OCI-LY1 (cell line): Measurements from ENCODE around the gene C20orf96.

ENCODE experiments used
- H2AFZ ChIP-seq: fragments of 200-600 bp; sonication (generic), shearing (Covaris generic); 2 replicates; pipeline ENCODE4 v1.6.0; 2014; ENCODE audit warnings: antibody characterized with exemption, mild to moderate bottlenecking, low read length
- H3F3A ChIP-seq: fragments of 200-600 bp; sonication (generic), shearing (Covaris generic); 2 replicates; pipeline ENCODE4 v1.6.0; 2014; ENCODE audit warnings: mild to moderate bottlenecking, antibody characterized with exemption, low read length, moderate library complexity; ENCODE audit not compliant: insufficient read depth
- H3K27ac ChIP-seq: fragments of 200-600 bp; sonication (generic); 2 replicates; pipeline ENCODE4 v1.5.1; 2014; ENCODE audit warnings: low read length, mixed run types, mild to moderate bottlenecking, low read depth; ENCODE audit not compliant: poor library complexity, severe bottlenecking
- H3K27me3 ChIP-seq: fragments of 200-600 bp; sonication (generic); 2 replicates; pipeline ENCODE4 v1.6.0; 2014; ENCODE audit warnings: antibody characterized with exemption, mild to moderate bottlenecking, low read length, moderate library complexity; ENCODE audit not compliant: insufficient read depth
- H3K36me3 ChIP-seq: fragments of 200-600 bp; sonication (generic); 2 replicates; pipeline ENCODE4 v1.6.1; 2014; ENCODE audit warnings: mild to moderate bottlenecking, antibody characterized with exemption, low read length, moderate library complexity, mixed read lengths; ENCODE audit not compliant: insufficient read depth
- H3K4me1 ChIP-seq: fragments of 200-600 bp; sonication (generic); 2 replicates; pipeline ENCODE4 v1.5.1; 2014; ENCODE audit warnings: mild to moderate bottlenecking, low read length, moderate library complexity; ENCODE audit not compliant: insufficient read depth, severe bottlenecking
- H3K4me2 ChIP-seq: fragments of 200-600 bp; sonication (generic), shearing (Covaris generic); 2 replicates; pipeline ENCODE4 v1.6.1; 2014; ENCODE audit warnings: low read length
- H3K4me3 ChIP-seq: fragments of 200-600 bp; sonication (generic); 2 replicates; pipeline ENCODE4 v1.5.1; 2014; ENCODE audit warnings: low read length, low read depth, mild to moderate bottlenecking, mixed read lengths; ENCODE audit not compliant: poor library complexity, severe bottlenecking
- H3K79me2 ChIP-seq: fragments of 200-600 bp; shearing (Covaris generic); 2 replicates; pipeline ENCODE4 v1.6.1; 2016; ENCODE audit warnings: mixed run types, low read length, mixed read lengths; ENCODE audit not compliant: insufficient read depth
- H3K9ac ChIP-seq: fragments of 200-600 bp; sonication (generic), shearing (Covaris generic); 2 replicates; pipeline ENCODE4 v1.6.1; 2014; ENCODE audit warnings: mild to moderate bottlenecking, low read length, mixed read lengths
- H3K9me2 ChIP-seq: fragments of 200-600 bp; sonication (generic), shearing (Covaris generic); 2 replicates; pipeline ENCODE4 v1.6.1; 2014; ENCODE audit warnings: low read depth, mild to moderate bottlenecking, low read length, mixed read lengths
- H3K9me3 ChIP-seq: fragments of 200-600 bp; shearing (Covaris generic); 2 replicates; pipeline ENCODE4 v1.6.1; 2014; ENCODE audit warnings: low read length, mixed read lengths
- H4K20me1 ChIP-seq: fragments of 200-600 bp; sonication (generic), shearing (Covaris generic); 2 replicates; pipeline ENCODE4 v1.6.0; 2016; ENCODE audit warnings: mild to moderate bottlenecking, low read length; ENCODE audit not compliant: insufficient read depth
- CTCF ChIP-seq: fragments of 200-600 bp; sonication (generic), shearing (Covaris generic); IDR thresholded peaks from 2 replicates; pipeline ENCODE4 v1.5.1; 2017; ENCODE audit warnings: mild to moderate bottlenecking, antibody characterized with exemption, low read length, moderate library complexity, mixed read lengths
- EZH2 ChIP-seq: fragments of 200-600 bp; sonication (generic), shearing (Covaris generic); IDR thresholded peaks from 2 replicates; pipeline ENCODE4 v1.8.0; 2017; ENCODE audit warnings: borderline replicate concordance, mixed run types, mild to moderate bottlenecking, antibody characterized with exemption, low read length, moderate library complexity, mixed read lengths

Gene C20orf96

GRCh38 chr20:312866-313265 lies 22.3 kb upstream of the C20orf96 start:
- Histone ChIP-seq H3K27me3 (no peaks in the 10 kb centered on the region), H3K9me2 (no peaks in the 10 kb centered on the region), H3K4me1 (peaks cover 16% of the 10 kb centered on the region), H3F3A (no peaks in the 10 kb centered on the region), H4K20me1 (no peaks in the 10 kb centered on the region), H3K9me3 (no peaks in the 10 kb centered on the region), H3K4me2 (no peak overlapping the region), H3K79me2 (no peaks in the 10 kb centered on the region), H3K4me3 (no peak overlapping the region), H2AFZ (no peak overlapping the region), H3K9ac (no peak overlapping the region), H3K36me3 (no peaks in the 10 kb centered on the region), H3K27ac (no peak overlapping the region)
- TF ChIP-seq CTCF: no peak
- no peak for TF ChIP-seq EZH2

- Histone ChIP-seq H3K27me3 (no peaks in the 10 kb centered on the region), H2AFZ (no peak overlapping the region), H4K20me1 (no peaks in the 10 kb centered on the region), H3K4me2 (no peak overlapping the region), H3K27ac (no peak overlapping the region), H3K36me3 (no peaks in the 10 kb centered on the region), H3K79me2 (no peaks in the 10 kb centered on the region), H3K4me1 (peaks cover 16% of the 10 kb centered on the region), H3K9ac (no peak overlapping the region), H3K9me3 (no peaks in the 10 kb centered on the region), H3K4me3 (no peak overlapping the region), H3K9me2 (no peaks in the 10 kb centered on the region), H3F3A (no peaks in the 10 kb centered on the region)
- TF ChIP-seq EZH2: no peak
Measured at GRCh38 chr20:312067-312466, 21.5 kb upstream of the C20orf96 start.

- Histone ChIP-seq H4K20me1 (no peaks in the 10 kb centered on the region), H3K9ac (no peak overlapping the region), H3K36me3 (no peaks in the 10 kb centered on the region), H2AFZ (no peak overlapping the region), H3K27me3 (no peaks in the 10 kb centered on the region), H3K4me3 (no peak overlapping the region), H3K9me3 (no peaks in the 10 kb centered on the region), H3F3A (no peaks in the 10 kb centered on the region), H3K9me2 (no peaks in the 10 kb centered on the region), H3K79me2 (no peaks in the 10 kb centered on the region), H3K4me1 (peaks cover 16% of the 10 kb centered on the region), H3K27ac (no peak overlapping the region), H3K4me2 (no peak overlapping the region)
- TF ChIP-seq CTCF (no peak), EZH2 (no peak)
Measured at GRCh38 chr20:311609-312008, 21.1 kb upstream of the C20orf96 start.

- TF ChIP-seq CTCF (no peak), EZH2 (no peak)
- H3F3A ChIP-seq: no peaks in the 10 kb centered on the region
- no peaks in the 10 kb centered on the region for H3K36me3 ChIP-seq
- H3K4me1 ChIP-seq: peaks cover 16% of the 10 kb centered on the region
- H3K4me2 ChIP-seq: peak overlapping the region; percentile 62
- H4K20me1 ChIP-seq: no peaks in the 10 kb centered on the region
- peak overlapping the region; percentile 55 for H3K4me3 ChIP-seq
- no peaks in the 10 kb centered on the region for H3K9me2 ChIP-seq
- peak overlapping the region; percentile 84; the same call in 1 of the 2 replicates for H2AFZ ChIP-seq
- no peak overlapping the region for H3K27ac ChIP-seq
- H3K9me3 ChIP-seq: no peaks in the 10 kb centered on the region
- H3K27me3 ChIP-seq: no peaks in the 10 kb centered on the region
- H3K9ac ChIP-seq: no peak overlapping the region
- no peaks in the 10 kb centered on the region for H3K79me2 ChIP-seq
Measured at GRCh38 chr20:310645-311044, 20.1 kb upstream of the C20orf96 start.
